Prostate gland (tissue), 2 donors: ENCODE data around the gene MRAS. TPM values are rescaled to one million over a fixed set of nuclear protein-coding genes. Genes with fewer than 3 reads are reported as not detected.

ENCODE experiments used
- DNase-seq: peaks from one replicate; pipeline ENCODE4 v3.0.0-alpha.2; 2019; ENCODE audit warnings: low spot score
- H3K27ac ChIP-seq, 2 donors: fragments of 200-600 bp; sonication (generic); 2 replicates each; pipeline ENCODE4 v1.5.1; 2017 to 2019
- H3K27me3 ChIP-seq: fragments of 200-600 bp; sonication (generic); replicated peaks from 2 replicates; pipeline ENCODE4 v1.5.1; 2019; ENCODE audit not compliant: insufficient read depth
- H3K36me3 ChIP-seq, 2 donors: fragments of 200-600 bp; sonication (generic); 1 replicate in 1 of 2; 2 replicates in 1 of 2; pipeline versions ENCODE4 v1.5.1 to v1.8.1; 2017 to 2019
- H3K4me1 ChIP-seq: fragments of 200-600 bp; sonication (generic); replicated peaks from 2 replicates; pipeline ENCODE4 v1.5.1; 2019
- H3K4me3 ChIP-seq, 2 donors: fragments of 200-600 bp; sonication (generic); 2 replicates each; pipeline ENCODE4 v1.5.1; 2017 to 2019
- H3K9me3 ChIP-seq: fragments of 200-600 bp; sonication (generic); 2 replicates; pipeline ENCODE4 v1.5.1; 2017
- POLR2A ChIP-seq: fragments of 450-650 bp; IDR thresholded peaks from one replicate; pipeline ENCODE4 v1.6.1; 2016; ENCODE audit warnings: antibody characterized with exemption, mild to moderate bottlenecking
- POLR2AphosphoS5 ChIP-seq: sonication (generic); formaldehyde crosslinking; IDR thresholded peaks from one replicate; pipeline ENCODE4 v1.6.1; 2017; ENCODE audit warnings: antibody characterized with exemption
- WGBS: methylation state at CpG from one replicate; pipeline ENCODE4 v1.1.5; 2018; 5-methylcytosine and 5-hydroxymethylcytosine counted together
- intact Hi-C: fragments of 100-400 bp; cut with DNase I; formaldehyde crosslinking; loops from one replicate; pipeline ENCODE4 v1.14.2; 2022
- total RNA-seq, 2 donors: library from RNA; depleted of rRNA; stranded (reverse); fragments of >200 nt; gene quantifications; one replicate each; pipeline ENCODE4 v1.1.0, GENCODE V29; 2016
- TF ChIP-seq, protein P1 (sequence below), 4 experiments: fragments of 200-600 bp in 2 of 4; fragments of 450-650 bp in 2 of 4; sonication (generic) in 2 of 4; IDR thresholded peaks; 1 replicate in 3 of 4; 2 replicates in 1 of 4; pipeline ENCODE4 v1.5.1; 2016 to 2019; ENCODE audit warnings: antibody characterized with exemption in 4 of 4, mild to moderate bottlenecking in 2 of 4, moderate library complexity in 2 of 4

MRAS gene
- total RNA-seq, 2 donors from 2014 or later = 8.7 to 25.3 TPM

DNA sequence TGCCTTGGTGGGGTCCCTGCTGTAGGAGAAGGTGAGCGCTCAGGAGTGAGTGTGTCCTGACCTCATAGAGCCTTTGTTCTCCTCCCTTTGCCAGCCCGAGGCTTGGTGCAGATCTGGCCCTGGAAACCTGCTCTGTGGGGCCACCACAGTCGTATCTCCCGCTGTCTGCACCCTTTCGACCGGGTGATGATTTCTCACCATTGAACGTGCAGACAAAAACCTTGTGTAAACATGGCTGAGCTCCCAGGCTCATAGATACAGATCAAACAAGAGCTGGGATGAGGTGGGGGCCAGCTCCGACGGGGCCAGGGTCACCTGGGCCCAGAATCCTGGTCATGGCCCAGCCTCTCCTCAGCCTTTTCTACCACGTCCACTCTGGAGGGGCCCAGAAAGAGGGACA, 51.4 kb downstream of the MRAS start:
- DNase-seq = no peak
- H3K4me1 ChIP-seq = no peaks in the 10 kb centered on the region
- no peaks in the 10 kb centered on the region for H3K9me3 ChIP-seq
- no peaks in the 10 kb centered on the region for H3K27me3 ChIP-seq
- H3K4me3 ChIP-seq = no peak overlapping the region
- no peaks in the 10 kb centered on the region for H3K36me3 ChIP-seq
- TF ChIP-seq, protein P1, sequence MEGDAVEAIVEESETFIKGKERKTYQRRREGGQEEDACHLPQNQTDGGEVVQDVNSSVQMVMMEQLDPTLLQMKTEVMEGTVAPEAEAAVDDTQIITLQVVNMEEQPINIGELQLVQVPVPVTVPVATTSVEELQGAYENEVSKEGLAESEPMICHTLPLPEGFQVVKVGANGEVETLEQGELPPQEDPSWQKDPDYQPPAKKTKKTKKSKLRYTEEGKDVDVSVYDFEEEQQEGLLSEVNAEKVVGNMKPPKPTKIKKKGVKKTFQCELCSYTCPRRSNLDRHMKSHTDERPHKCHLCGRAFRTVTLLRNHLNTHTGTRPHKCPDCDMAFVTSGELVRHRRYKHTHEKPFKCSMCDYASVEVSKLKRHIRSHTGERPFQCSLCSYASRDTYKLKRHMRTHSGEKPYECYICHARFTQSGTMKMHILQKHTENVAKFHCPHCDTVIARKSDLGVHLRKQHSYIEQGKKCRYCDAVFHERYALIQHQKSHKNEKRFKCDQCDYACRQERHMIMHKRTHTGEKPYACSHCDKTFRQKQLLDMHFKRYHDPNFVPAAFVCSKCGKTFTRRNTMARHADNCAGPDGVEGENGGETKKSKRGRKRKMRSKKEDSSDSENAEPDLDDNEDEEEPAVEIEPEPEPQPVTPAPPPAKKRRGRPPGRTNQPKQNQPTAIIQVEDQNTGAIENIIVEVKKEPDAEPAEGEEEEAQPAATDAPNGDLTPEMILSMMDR (IDR thresholded peaks at IDR 0.05) = no peak
- no peak for TF ChIP-seq POLR2A
- no peak for TF ChIP-seq POLR2AphosphoS5
- intact Hi-C loops = no loop called here
- no peak overlapping the region for H3K27ac ChIP-seq
- WGBS = 52% methylated on average over 10 of the region's 10 CpGs

DNA sequence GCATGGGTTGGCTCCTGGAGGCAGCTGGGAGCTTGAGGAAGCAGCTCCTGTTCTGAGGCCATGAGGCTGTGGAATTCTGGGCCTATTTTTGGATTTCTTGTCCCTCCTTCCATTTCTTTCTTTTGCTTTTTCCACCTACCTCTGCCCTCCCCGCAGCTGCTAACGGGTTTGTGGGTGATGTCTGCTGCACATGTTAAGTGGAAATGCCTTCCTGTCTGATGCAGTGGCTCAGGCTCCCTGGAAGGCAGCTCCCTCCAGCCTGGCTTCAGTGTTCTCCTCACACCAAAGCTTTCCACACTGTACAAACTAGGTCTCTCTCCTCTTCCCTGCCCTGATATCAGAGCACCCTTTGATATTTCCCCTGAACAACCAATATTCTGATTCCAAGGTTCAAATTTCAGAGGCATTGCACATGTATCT, 52.3 kb downstream of the MRAS start:
- Histone ChIP-seq H3K36me3 (no peaks in the 10 kb centered on the region), H3K27me3 (no peaks in the 10 kb centered on the region), H3K9me3 (no peaks in the 10 kb centered on the region), H3K4me1 (no peaks in the 10 kb centered on the region), H3K27ac (no peak overlapping the region), H3K4me3 (no peak overlapping the region)
- 62% methylated on average over 2 of the region's 2 CpGs for WGBS
- intact Hi-C loops = no loop called here
- TF ChIP-seq, protein P1 (IDR thresholded peaks at IDR 0.05) = no peak
- TF ChIP-seq POLR2A = no peak
- TF ChIP-seq POLR2AphosphoS5 = no peak
- DNase-seq = no peak

DNA sequence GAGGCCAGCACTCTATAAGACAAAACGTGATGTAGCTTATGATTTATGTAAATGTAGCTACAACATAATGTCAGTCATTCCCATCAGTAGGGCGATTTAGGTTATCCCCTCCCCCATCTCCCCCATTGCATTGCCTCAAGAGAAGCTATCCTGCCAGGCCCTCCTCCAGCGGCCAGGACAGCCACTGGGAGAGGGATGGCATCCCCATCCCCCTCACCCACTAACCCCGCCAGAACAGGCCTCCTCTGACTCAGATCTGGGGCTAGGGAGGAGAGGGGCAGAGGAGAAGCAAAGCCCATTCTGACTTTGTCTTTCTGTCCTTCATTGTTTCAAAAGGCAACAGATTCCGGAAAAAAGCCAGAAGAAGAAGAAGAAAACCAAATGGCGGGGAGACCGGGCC, 53.5 kb downstream of the MRAS start:
- no peak overlapping the region for H3K27ac ChIP-seq
- TF ChIP-seq, protein P1 (IDR thresholded peaks at IDR 0.05) = no peak
- TF ChIP-seq POLR2AphosphoS5 (no peak), POLR2A (no peak)
- no peaks in the 10 kb centered on the region for H3K9me3 ChIP-seq
- WGBS = 90% methylated on average over 7 of the region's 7 CpGs
- H3K27me3 ChIP-seq = no peaks in the 10 kb centered on the region
- H3K4me3 ChIP-seq = no peak overlapping the region
- DNase-seq = no peak
- intact Hi-C loops = no loop called here
- no peaks in the 10 kb centered on the region for H3K4me1 ChIP-seq
- no peaks in the 10 kb centered on the region for H3K36me3 ChIP-seq

DNA sequence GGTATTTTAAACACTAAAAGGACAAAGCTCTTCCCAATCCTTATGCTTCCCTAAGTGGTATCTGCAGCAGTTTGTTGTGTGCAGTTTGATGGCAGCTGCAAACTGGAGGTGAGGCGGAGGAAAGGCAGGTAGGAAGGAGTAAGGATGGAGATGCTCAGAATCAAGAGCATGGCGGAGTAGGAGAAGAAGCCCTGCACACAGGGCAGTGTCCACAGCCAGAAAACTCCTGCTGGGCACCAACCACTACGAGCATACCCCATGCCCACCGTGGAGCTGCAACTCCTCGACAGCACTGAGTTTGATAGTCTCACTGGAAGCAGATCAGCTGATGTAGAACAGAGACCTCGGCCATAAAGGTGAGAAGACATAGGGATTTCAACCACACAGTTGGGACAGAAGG, 55.7 kb downstream of the MRAS start:
- Histone ChIP-seq H3K9me3 (no peaks in the 10 kb centered on the region), H3K27ac (no peak overlapping the region), H3K4me1 (no peaks in the 10 kb centered on the region), H3K36me3 (no peaks in the 10 kb centered on the region), H3K27me3 (no peaks in the 10 kb centered on the region), H3K4me3 (no peak overlapping the region)
- 92% methylated on average over 6 of the region's 6 CpGs for WGBS
- intact Hi-C loops = no loop called here
- DNase-seq = no peak
- TF ChIP-seq POLR2A (no peak), POLR2AphosphoS5 (no peak)
- TF ChIP-seq, protein P1 (IDR thresholded peaks at IDR 0.05) = no peak

DNA sequence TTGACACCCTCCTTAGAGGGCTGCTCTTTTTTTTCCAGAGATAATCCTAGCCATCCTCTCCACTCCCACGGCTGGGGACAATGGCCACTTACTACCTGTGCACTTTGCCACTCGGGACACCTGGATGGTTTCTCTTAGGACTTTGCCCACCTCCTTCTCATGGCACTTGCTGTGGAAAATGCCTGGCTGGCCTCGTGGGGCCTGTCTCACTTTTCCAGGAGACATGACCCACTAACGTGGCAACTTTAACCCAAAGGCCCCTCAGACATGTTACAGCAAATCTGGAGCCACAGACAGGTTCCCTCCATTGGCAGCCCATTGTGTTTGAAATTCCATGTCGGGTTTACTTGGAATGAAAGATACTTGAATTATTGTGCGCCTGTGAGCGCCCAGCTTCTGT, 56.6 kb downstream of the MRAS start:
- no peak for DNase-seq
- H3K4me3 ChIP-seq = no peak overlapping the region
- H3K4me1 ChIP-seq = no peaks in the 10 kb centered on the region
- H3K27me3 ChIP-seq = no peaks in the 10 kb centered on the region
- 88% methylated on average over 7 of the region's 7 CpGs for WGBS
- H3K27ac ChIP-seq = no peak overlapping the region
- H3K9me3 ChIP-seq = no peaks in the 10 kb centered on the region
- no peak for TF ChIP-seq POLR2AphosphoS5
- TF ChIP-seq POLR2A = no peak
- TF ChIP-seq, protein P1 (IDR thresholded peaks at IDR 0.05) = no peak
- intact Hi-C loops = no loop called here
- H3K36me3 ChIP-seq = no peaks in the 10 kb centered on the region
